Body of pancreas (tissue), 4 donors: ENCODE data around the gene KIAA1671. TPM values are rescaled to one million over a fixed set of nuclear protein-coding genes. Genes with fewer than 3 reads are reported as not detected.

Experiments
- ATAC-seq: fragments of 150-250 bp; one replicate; pipeline ENCODE4 v1.9.1; 2016
- DNase-seq, 4 donors: peaks; one replicate each; pipeline ENCODE4 v3.0.0-alpha.2; 2019
- H3K27ac ChIP-seq, 4 donors: fragments of 200-600 bp; sonication (generic); 1 replicate in 3 of 4; 2 replicates in 1 of 4; pipeline versions ENCODE4 v1.5.1 to v1.6.1; 2016 to 2019; ENCODE audit warnings: mild to moderate bottlenecking in 1 of 4, mixed read lengths in 1 of 4, moderate library complexity in 1 of 4
- H3K27me3 ChIP-seq, 2 donors: fragments of 200-600 bp; sonication (generic); one replicate each; pipeline ENCODE4 v1.6.0; 2016; ENCODE audit warnings: mild to moderate bottlenecking in 1 of 2
- H3K36me3 ChIP-seq, 2 donors: fragments of 200-600 bp; sonication (generic); replicated peaks in 1 of 2; 2 replicates each; pipeline ENCODE4 v1.5.1; 2016; ENCODE audit warnings: low read depth in 2 of 2; ENCODE audit not compliant: insufficient read depth in 1 of 2
- H3K4me1 ChIP-seq: fragments of 200-600 bp; sonication (generic); one replicate; pipeline ENCODE4 v1.6.0; 2016
- H3K4me3 ChIP-seq, 2 donors: fragments of 200-600 bp; sonication (generic); 1 replicate in 1 of 2; 2 replicates in 1 of 2; pipeline ENCODE4 v1.5.1; 2016 to 2019
- H3K9me3 ChIP-seq, 3 donors: fragments of 200-600 bp; sonication (generic); 1 replicate in 2 of 3; 2 replicates in 1 of 3; pipeline ENCODE4 v1.5.1; 2016
- CTCF ChIP-seq, 7 experiments: fragments of 450-650 bp in 4 of 7; fragments of 200-600 bp in 3 of 7; sonication (generic) in 3 of 7; IDR thresholded peaks; one replicate each; pipeline ENCODE4 v1.5.1; 2016 to 2019; ENCODE audit warnings: antibody characterized with exemption in 7 of 7
- POLR2A ChIP-seq, 3 donors: fragments of 450-650 bp; IDR thresholded peaks; one replicate each; pipeline ENCODE4 v1.6.1; 2016; ENCODE audit warnings: antibody characterized with exemption in 3 of 3, mild to moderate bottlenecking in 2 of 3
- WGBS, 2 donors: methylation state at CpG; one replicate each; pipeline ENCODE4 v1.1.5; 2017; 5-methylcytosine and 5-hydroxymethylcytosine counted together
- intact Hi-C: fragments of 100-400 bp; cut with DNase I; formaldehyde crosslinking; loops from one replicate; pipeline ENCODE4 v1.15.1; 2023
- total RNA-seq, 2 donors: library from RNA; depleted of rRNA; stranded (reverse); fragments of >200 nt; gene quantifications; one replicate each; pipeline ENCODE4 v1.1.0, GENCODE V29; 2016

Gene KIAA1671
- total RNA-seq, 2 donors from 2014 or later: 24.9 to 79.8 TPM

GRCh38 chr22:25100948-25101347, 148.4 kb downstream of the KIAA1671 start:
- intact Hi-C loops: no loop called here
- WGBS, 2 donors: 71 to 81% methylated on average over 5 of the region's 5 CpGs
- TF ChIP-seq CTCF (IDR thresholded peaks at IDR 0.05): no peak
- TF ChIP-seq POLR2A (IDR thresholded peaks at IDR 0.05): no peak
- DNase-seq (no peak), ATAC-seq (no peak)
- Histone ChIP-seq H3K36me3 (no peaks in the 10 kb centered on the region), H3K4me1 (no peaks in the 10 kb centered on the region), H3K9me3 (no peaks in the 10 kb centered on the region), H3K27ac (no peak overlapping the region), H3K4me3 (no peak overlapping the region), H3K27me3 (no peaks in the 10 kb centered on the region)

- DNase-seq (no peak), ATAC-seq (no peak)
- no peak for TF ChIP-seq POLR2A (IDR thresholded peaks at IDR 0.05)
- no peak for TF ChIP-seq CTCF (IDR thresholded peaks at IDR 0.05)
- Histone ChIP-seq H3K9me3 (no peaks in the 10 kb centered on the region), H3K4me1 (no peaks in the 10 kb centered on the region), H3K36me3 (no peaks in the 10 kb centered on the region), H3K4me3 (no peak overlapping the region), H3K27me3 (no peaks in the 10 kb centered on the region), H3K27ac (no peak overlapping the region)
- WGBS, 2 donors: 89 to 93% methylated on average over 4 of the region's 4 CpGs
- intact Hi-C loops: no loop called here
Observed at GRCh38 chr22:25101501-25101900, 149.0 kb downstream of the KIAA1671 start.

GRCh38 chr22:25101986-25102385, 149.5 kb downstream of the KIAA1671 start:
- ATAC-seq (no peak), DNase-seq (no peak)
- H3K9me3 ChIP-seq: no peaks in the 10 kb centered on the region
- H3K4me3 ChIP-seq: no peak overlapping the region
- 91 to 97% methylated on average over 4 of the region's 4 CpGs for WGBS, 2 donors
- H3K4me1 ChIP-seq: no peaks in the 10 kb centered on the region
- no peak overlapping the region for H3K27ac ChIP-seq
- no peak for TF ChIP-seq CTCF (IDR thresholded peaks at IDR 0.05)
- no peak for TF ChIP-seq POLR2A (IDR thresholded peaks at IDR 0.05)
- no peaks in the 10 kb centered on the region for H3K36me3 ChIP-seq
- intact Hi-C loops: no loop called here
- no peaks in the 10 kb centered on the region for H3K27me3 ChIP-seq

GRCh38 chr22:25102722-25103121, 150.2 kb downstream of the KIAA1671 start:
- Histone ChIP-seq H3K27me3 (no peaks in the 10 kb centered on the region), H3K4me3 (no peak overlapping the region), H3K27ac (no peak overlapping the region), H3K4me1 (no peaks in the 10 kb centered on the region), H3K36me3 (no peaks in the 10 kb centered on the region), H3K9me3 (no peaks in the 10 kb centered on the region)
- intact Hi-C loops: no loop called here
- 90 to 94% methylated on average over 10 of the region's 10 CpGs for WGBS, 2 donors
- ATAC-seq (no peak), DNase-seq (no peak)
- TF ChIP-seq CTCF (IDR thresholded peaks at IDR 0.05) (no peak), POLR2A (IDR thresholded peaks at IDR 0.05) (no peak)

- ATAC-seq: no peak
- no peak overlapping the region for H3K4me3 ChIP-seq
- H3K27me3 ChIP-seq: no peaks in the 10 kb centered on the region
- DNase-seq: no peak
- H3K27ac ChIP-seq: no peak overlapping the region
- H3K4me1 ChIP-seq: no peaks in the 10 kb centered on the region
- H3K36me3 ChIP-seq: no peaks in the 10 kb centered on the region
- no peaks in the 10 kb centered on the region for H3K9me3 ChIP-seq
- TF ChIP-seq CTCF (IDR thresholded peaks at IDR 0.05): no peak
- TF ChIP-seq POLR2A (IDR thresholded peaks at IDR 0.05): no peak
- 87 to 94% methylated on average over 5 to 6 of the region's 6 CpGs for WGBS, 2 donors
- intact Hi-C loops: no loop called here
Observed at GRCh38 chr22:25104367-25104766, 151.9 kb downstream of the KIAA1671 start.
